PFSK-1 (cell line): ENCODE results near the gene USP7.

Source experiments
- FOXP2 ChIP-seq: optimal IDR thresholded peaks from 2 replicates; pipeline ENCODE3; 2011; ENCODE audit warnings: borderline replicate concordance, control low read depth, inconsistent platforms; ENCODE audit not compliant: insufficient read depth; ENCODE audit errors: extremely low read length, extremely low read depth
- POLR2AphosphoS5 ChIP-seq: IDR thresholded peaks from 2 replicates; pipeline ENCODE4 v1.6.1; 2012; ENCODE audit warnings: low read depth, mild to moderate bottlenecking, control low read depth, low read length, moderate library complexity
- REST ChIP-seq, 2 experiments: IDR thresholded peaks; 2 replicates each; pipeline versions ENCODE4 v1.6.1 to v1.8.0; 2011 to 2012; ENCODE audit warnings: low read depth in 2 of 2, low read length in 2 of 2, control low read depth in 1 of 2, inconsistent platforms in 1 of 2, mild to moderate bottlenecking in 1 of 2, moderate library complexity in 1 of 2; ENCODE audit not compliant: insufficient read depth in 1 of 2
- SIN3A ChIP-seq: IDR thresholded peaks from 2 replicates; pipeline ENCODE4 v1.6.1; 2012; ENCODE audit warnings: mild to moderate bottlenecking, low read length, moderate library complexity, borderline replicate concordance; ENCODE audit not compliant: insufficient read depth
- TAF1 ChIP-seq: IDR thresholded peaks from 2 replicates; pipeline ENCODE4 v1.6.1; 2012; ENCODE audit warnings: low read length, control low read depth, borderline replicate concordance; ENCODE audit not compliant: insufficient read depth

USP7 gene

GRCh38 chr16:8848939-8849391, 114.7 kb downstream of the USP7 start:
- TF ChIP-seq SIN3A (no peak), POLR2AphosphoS5 (no peak), TAF1 (no peak), FOXP2 (no peak), REST (IDR thresholded peaks at IDR 0.05; ENCODE audit: insufficient read depth in 1 of 2, low read depth in 2 of 2, low read length in 2 of 2) (no peak)

- TF ChIP-seq FOXP2 (no peak), SIN3A (no peak), REST (IDR thresholded peaks at IDR 0.05; ENCODE audit: insufficient read depth in 1 of 2, low read depth in 2 of 2, low read length in 2 of 2) (no peak), TAF1 (no peak), POLR2AphosphoS5 (no peak)
These were observed 115.3 kb downstream of the USP7 start for GRCh38 chr16:8848231-8848938.

- TF ChIP-seq REST (IDR thresholded peaks at IDR 0.05; ENCODE audit: insufficient read depth in 1 of 2, low read depth in 2 of 2, low read length in 2 of 2): no peak
These were observed 116.1 kb downstream of the USP7 start for GRCh38 chr16:8847623-8848022.

- no peak for TF ChIP-seq FOXP2
- TF ChIP-seq POLR2AphosphoS5: no peak
- no peak for TF ChIP-seq REST (IDR thresholded peaks at IDR 0.05; ENCODE audit: insufficient read depth in 1 of 2, low read depth in 2 of 2, low read length in 2 of 2)
- TF ChIP-seq TAF1: no peak
- TF ChIP-seq SIN3A: no peak
These were observed 116.6 kb downstream of the USP7 start for GRCh38 chr16:8847145-8847544.

- TF ChIP-seq SIN3A (no peak), REST (IDR thresholded peaks at IDR 0.05; ENCODE audit: insufficient read depth in 1 of 2, low read depth in 2 of 2, low read length in 2 of 2) (no peak), FOXP2 (no peak), POLR2AphosphoS5 (no peak), TAF1 (no peak)
These were observed 117.2 kb downstream of the USP7 start for GRCh38 chr16:8846401-8846932.
